GM21528 (cell line): ENCODE measurements around the gene CLCN4.

Source experiments
- ATAC-seq: cut with Tn5 transposase; IDR thresholded peaks from one replicate; pipeline ENCODE4 v1.9.1; 2021; ENCODE audit warnings: mild to moderate bottlenecking, moderate library complexity; ENCODE audit not compliant: unreplicated experiment, low FRiP score

The CLCN4 gene

GRCh38 chrX:10128386-10128785 lies 28.4 kb upstream of the CLCN4 start:
- ATAC-seq: no peak

- no peak for ATAC-seq
These were observed 27.5 kb upstream of the CLCN4 start for GRCh38 chrX:10129229-10129628.

GRCh38 chrX:10130354-10130753 lies 26.4 kb upstream of the CLCN4 start:
- no peak for ATAC-seq

DNA sequence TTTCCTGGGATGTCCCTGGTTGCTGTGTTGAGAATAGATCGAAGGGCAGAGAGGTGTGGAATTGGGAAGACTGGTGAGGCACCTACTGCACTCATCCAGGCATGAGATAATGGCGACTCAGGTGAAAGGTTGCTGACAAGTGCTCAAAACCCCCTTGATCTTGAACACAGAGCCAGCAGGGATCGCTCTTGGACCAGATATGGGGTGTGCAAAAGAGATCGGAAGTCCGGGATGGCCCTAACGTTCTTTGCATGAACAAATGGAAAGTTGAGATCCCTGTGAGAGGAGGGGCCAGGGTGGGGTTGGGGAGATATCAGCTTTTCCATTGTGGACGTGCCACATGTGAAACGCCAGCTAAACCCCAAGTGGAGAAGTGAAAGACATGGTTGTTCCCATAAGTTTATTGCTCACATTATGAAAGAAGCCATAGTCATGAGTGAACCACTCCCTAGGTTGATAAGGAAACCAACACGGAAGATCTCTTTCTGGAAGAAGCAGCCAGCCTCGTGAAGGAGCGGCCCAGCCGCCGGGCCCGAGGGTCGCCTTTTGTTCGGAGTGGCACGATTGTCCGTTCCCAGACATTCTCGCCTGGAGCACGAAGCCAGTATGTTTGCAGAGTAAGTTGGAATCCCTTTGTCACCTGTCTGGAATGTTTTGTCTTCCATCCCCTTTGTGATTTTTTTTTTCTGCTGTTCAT lies 22.6 kb upstream of the CLCN4 start:
- ATAC-seq: no peak

DNA sequence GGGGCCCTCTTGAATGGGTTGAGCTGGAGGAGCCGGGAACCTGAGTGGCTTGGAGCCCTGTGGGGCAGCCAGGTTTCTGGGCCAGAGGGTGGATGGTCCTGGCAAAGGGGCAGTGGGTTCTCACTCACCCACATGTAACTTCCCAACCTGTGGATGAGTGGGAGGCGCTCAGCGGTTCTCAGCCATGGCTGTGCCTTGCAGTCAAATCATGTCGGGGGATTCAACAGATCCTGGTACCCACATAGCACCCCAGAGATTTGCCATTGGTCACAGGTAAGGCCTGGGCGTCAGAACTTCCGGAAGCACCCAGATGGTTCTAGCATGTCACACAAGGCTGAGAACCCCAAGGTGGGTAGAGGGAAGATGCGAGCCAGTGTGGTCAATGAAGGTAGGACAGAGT lies 21.9 kb upstream of the CLCN4 start:
- no peak for ATAC-seq

GRCh38 chrX:10135561-10136399 lies 21.0 kb upstream of the CLCN4 start:
- ATAC-seq: no peak

DNA sequence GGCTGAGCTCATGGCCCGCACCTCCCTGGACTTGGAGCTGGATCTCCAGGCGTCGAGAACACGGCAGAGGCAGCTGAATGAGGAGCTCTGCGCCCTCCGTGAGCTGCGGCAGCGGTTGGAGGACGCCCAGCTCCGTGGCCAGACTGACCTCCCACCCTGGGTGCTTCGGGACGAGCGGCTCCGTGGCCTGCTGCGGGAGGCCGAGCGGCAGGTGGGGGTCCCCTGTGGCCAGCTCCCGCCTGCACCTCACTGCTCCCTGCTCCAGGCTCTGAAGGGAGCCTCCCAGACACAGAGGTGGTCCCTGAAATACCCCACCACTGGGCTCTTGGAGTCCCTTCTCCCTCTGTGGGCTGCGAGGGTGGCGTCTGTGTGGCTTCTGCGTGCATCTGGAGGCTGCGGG lies 18.0 kb upstream of the CLCN4 start:
- ATAC-seq: no peak

GRCh38 chrX:10140264-10140663 lies 16.5 kb upstream of the CLCN4 start:
- no peak for ATAC-seq

- no peak for ATAC-seq
These were observed 14.7 kb upstream of the CLCN4 start for GRCh38 chrX:10142041-10142599.

- ATAC-seq: no peak
These were observed 13.4 kb upstream of the CLCN4 start for GRCh38 chrX:10143071-10143983.

- ATAC-seq: no peak
These were observed 10.4 kb upstream of the CLCN4 start for GRCh38 chrX:10146346-10146745.

- ATAC-seq: no peak
These were observed 4.7 kb upstream of the CLCN4 start for GRCh38 chrX:10152086-10152485.

- ATAC-seq: no peak
These were observed 1.6 kb upstream of the CLCN4 start for GRCh38 chrX:10155137-10155536.

GRCh38 chrX:10157032-10157341 lies 212 bp downstream of the CLCN4 start:
- no peak for ATAC-seq

GRCh38 chrX:10157543-10157942 lies 768 bp downstream of the CLCN4 start:
- no peak for ATAC-seq

DNA sequence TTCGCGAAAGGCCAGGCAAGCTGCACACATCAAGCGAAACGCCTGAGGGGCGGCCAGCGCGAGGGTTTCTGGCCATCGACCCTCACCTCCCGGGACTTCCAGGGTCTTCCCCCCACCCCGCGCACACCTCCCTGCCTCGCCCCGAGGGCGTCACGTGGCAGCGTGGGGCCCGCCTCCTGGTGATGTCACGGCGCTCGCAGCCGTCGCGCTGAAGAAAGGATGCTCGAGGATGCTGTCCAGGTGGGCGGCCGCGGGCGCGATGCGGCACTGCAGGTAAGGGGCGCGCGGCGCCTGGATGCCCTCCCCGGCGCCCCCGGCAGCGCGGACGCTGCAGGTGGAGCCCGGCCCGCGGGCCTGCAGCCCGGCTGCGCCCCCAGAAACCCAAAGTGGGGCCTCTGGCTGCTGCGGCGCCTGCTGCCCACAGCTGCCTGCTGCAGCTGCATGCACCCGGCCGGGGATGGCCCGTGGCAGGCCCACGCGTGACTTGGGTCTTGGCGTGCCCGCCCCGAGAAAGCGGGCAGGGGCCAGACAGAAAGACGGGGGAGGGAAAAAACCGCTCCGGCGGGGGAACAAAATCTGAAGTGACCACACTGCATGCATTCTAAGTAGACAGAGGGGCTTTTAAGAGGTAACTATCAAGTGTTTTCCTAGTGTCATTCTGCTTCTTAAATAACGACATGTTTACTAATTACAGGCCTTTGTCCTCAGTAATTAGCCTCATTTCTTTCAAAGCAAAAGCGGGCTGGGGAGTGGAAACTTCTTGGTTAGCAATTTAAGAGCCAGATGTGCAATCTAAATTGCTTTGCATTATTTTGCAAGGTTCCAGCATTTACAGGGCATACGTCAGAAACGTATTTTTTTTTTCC lies 1.7 kb downstream of the CLCN4 start:
- ATAC-seq: no peak

GRCh38 chrX:10159145-10159468 lies 2.3 kb downstream of the CLCN4 start:
- no peak for ATAC-seq

- ATAC-seq: no peak
These were observed 3.4 kb downstream of the CLCN4 start for GRCh38 chrX:10160211-10160610.

GRCh38 chrX:10163031-10163430 lies 6.3 kb downstream of the CLCN4 start:
- ATAC-seq: no peak

GRCh38 chrX:10164879-10165278 lies 8.1 kb downstream of the CLCN4 start:
- no peak for ATAC-seq
